Neural cell (in vitro differentiated cells): ENCODE results near the gene NGF. TPM values are rescaled to one million over a fixed set of nuclear protein-coding genes. Genes with fewer than 3 reads are reported as not detected.

Experiments used
- H2AFZ ChIP-seq: fragments of 200-600, 300-800 bp; sonication (generic), shearing (Covaris generic); 2 replicates; pipeline ENCODE4 v1.6.0; 2014; ENCODE audit warnings: low read depth, mild to moderate bottlenecking, antibody characterized with exemption, low read length, moderate library complexity
- H3F3A ChIP-seq: fragments of 200-600 bp; shearing (Covaris generic); 2 replicates; pipeline ENCODE4 v1.6.1; 2016; ENCODE audit warnings: mild to moderate bottlenecking, moderate library complexity, mixed read lengths, antibody characterized with exemption, low read length; ENCODE audit not compliant: insufficient read depth, poor library complexity, severe bottlenecking
- H3K27ac ChIP-seq: fragments of 200-600, 300-800 bp; sonication (generic), shearing (Covaris generic); 2 replicates; pipeline ENCODE4 v1.5.1; 2014; ENCODE audit warnings: mild to moderate bottlenecking, low read length, moderate library complexity
- H3K27me3 ChIP-seq: fragments of 300-800, 200-600 bp; sonication (generic), shearing (Covaris generic); 2 replicates; pipeline ENCODE4 v1.6.0; 2014; ENCODE audit warnings: mild to moderate bottlenecking, low read depth, low read length, moderate library complexity; ENCODE audit not compliant: insufficient read depth
- H3K36me3 ChIP-seq: fragments of 300-800, 200-600 bp; sonication (generic), shearing (Covaris generic); 2 replicates; pipeline ENCODE4 v1.5.1; 2014; ENCODE audit warnings: mild to moderate bottlenecking, antibody characterized with exemption, low read length, moderate library complexity; ENCODE audit not compliant: insufficient read depth
- H3K4me2 ChIP-seq: fragments of 300-800, 200-600 bp; sonication (generic), shearing (Covaris generic); 2 replicates; pipeline ENCODE4 v1.6.0; 2014; ENCODE audit warnings: mild to moderate bottlenecking, low read length
- H3K4me3 ChIP-seq: fragments of 300-800, 200-600 bp; sonication (generic), shearing (Covaris generic); 2 replicates; pipeline ENCODE4 v1.5.1; 2014; ENCODE audit warnings: mild to moderate bottlenecking, low read length, moderate library complexity
- H3K79me2 ChIP-seq: fragments of 200-600 bp; shearing (Covaris generic); replicated peaks from 2 replicates; pipeline ENCODE4 v1.6.0; 2014; ENCODE audit warnings: mild to moderate bottlenecking, low read length, moderate library complexity; ENCODE audit not compliant: insufficient read depth
- H3K9ac ChIP-seq: fragments of 300-800, 200-600 bp; sonication (generic), shearing (Covaris generic); 2 replicates; pipeline ENCODE4 v1.6.1; 2016; ENCODE audit warnings: mild to moderate bottlenecking, low read length, mixed read lengths
- H3K9me2 ChIP-seq: fragments of 200-600 bp; shearing (Covaris generic); 2 replicates; pipeline ENCODE4 v1.6.1; 2016; ENCODE audit warnings: mild to moderate bottlenecking, low read length, mixed read lengths; ENCODE audit not compliant: insufficient read depth
- H3K9me3 ChIP-seq: fragments of 200-600, 300-800 bp; sonication (generic), shearing (Covaris generic); 2 replicates; pipeline ENCODE4 v1.6.1; 2016; ENCODE audit warnings: mild to moderate bottlenecking, mixed run types, low read length, moderate library complexity, mixed read lengths
- H4K20me1 ChIP-seq: fragments of 200-600 bp; shearing (Covaris generic); 2 replicates; pipeline ENCODE4 v1.6.1; 2016; ENCODE audit warnings: mild to moderate bottlenecking, mixed run types; ENCODE audit not compliant: insufficient read depth
- EP300 ChIP-seq: fragments of 450-650 bp; conservative IDR thresholded peaks from 2 replicates; pipeline ENCODE4 v1.6.1; 2014; ENCODE audit warnings: antibody characterized with exemption, mild to moderate bottlenecking, moderate library complexity; ENCODE audit not compliant: poor library complexity, severe bottlenecking
- EZH2 ChIP-seq: fragments of 200-600, 300-800 bp; shearing (Covaris generic), sonication (generic); IDR thresholded peaks from 2 replicates; pipeline ENCODE4 v1.6.1; 2014; ENCODE audit warnings: antibody characterized with exemption, low read length, borderline replicate concordance, mild to moderate bottlenecking; ENCODE audit not compliant: insufficient read depth, poor library complexity, severe bottlenecking
- MXI1 ChIP-seq: fragments of 450-650 bp; conservative IDR thresholded peaks from 2 replicates; pipeline ENCODE4 v1.6.1; 2014; ENCODE audit warnings: antibody characterized with exemption, mild to moderate bottlenecking; ENCODE audit not compliant: poor library complexity, severe bottlenecking
- POLR2AphosphoS5 ChIP-seq: IDR thresholded peaks from 2 replicates; pipeline ENCODE4 v1.6.1; 2012
- RAD21 ChIP-seq: fragments of 450-650 bp; conservative IDR thresholded peaks from 2 replicates; pipeline ENCODE4 v1.6.1; 2014; ENCODE audit warnings: antibody characterized with exemption, mild to moderate bottlenecking, moderate library complexity
- SMC3 ChIP-seq: fragments of 450-650 bp; conservative IDR thresholded peaks from 2 replicates; pipeline ENCODE4 v1.6.1; 2014; ENCODE audit warnings: antibody characterized with exemption, mild to moderate bottlenecking, moderate library complexity; ENCODE audit not compliant: poor library complexity
- TAF1 ChIP-seq: IDR thresholded peaks from 2 replicates; pipeline ENCODE4 v1.6.1; 2012; ENCODE audit warnings: low read depth
- polyA plus RNA-seq: library from polyadenylated mRNA; depleted of rRNA; stranded (reverse); fragments of >200 nt; gene quantifications from 2 replicates; pipeline ENCODE4 v1.2.3, GENCODE V29; 2014
- TF ChIP-seq, protein P1 (sequence below): fragments of 450-650 bp; IDR thresholded peaks from 2 replicates; pipeline ENCODE4 v1.5.1; 2014; ENCODE audit warnings: antibody characterized with exemption, mild to moderate bottlenecking, moderate library complexity; ENCODE audit not compliant: poor library complexity, severe bottlenecking
- TF ChIP-seq, protein P2 (sequence below): IDR thresholded peaks from 2 replicates; pipeline ENCODE4 v1.6.1; 2012; ENCODE audit warnings: borderline replicate concordance

NGF gene
- polyA plus RNA-seq, 1 donor from 2014 or later, result not detected

DNA sequence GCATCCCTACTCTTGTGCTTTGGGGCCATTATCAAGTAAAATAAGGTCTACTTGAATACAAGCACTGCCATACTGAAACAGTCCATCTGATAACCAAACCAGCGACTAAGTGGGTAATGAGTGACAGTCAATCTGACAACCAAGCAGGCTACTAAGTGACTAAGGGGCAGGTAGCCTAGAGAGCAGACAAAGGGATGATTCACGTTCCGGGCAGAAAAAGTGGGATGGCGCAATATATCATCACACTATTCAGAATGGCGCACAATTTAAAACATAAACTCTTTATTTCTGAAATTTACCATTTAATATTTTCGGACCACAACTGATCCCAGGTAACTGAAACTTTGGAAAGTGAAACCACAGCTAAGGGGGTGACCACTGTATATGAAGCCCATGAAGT lies 17.7 kb downstream of the NGF start:
- Histone ChIP-seq H3K9me3 (no peaks in the 10 kb centered on the region), H2AFZ (no peak overlapping the region), H3K27ac (no peak overlapping the region), H3K27me3 (no peaks in the 10 kb centered on the region), H3K4me3 (no peak overlapping the region), H4K20me1 (no peaks in the 10 kb centered on the region), H3K4me2 (no peak overlapping the region), H3K9me2 (no peaks in the 10 kb centered on the region), H3K9ac (no peak overlapping the region), H3K79me2 (no peaks in the 10 kb centered on the region), H3K36me3 (no peaks in the 10 kb centered on the region), H3F3A (no peaks in the 10 kb centered on the region)
- TF ChIP-seq TAF1 (no peak), POLR2AphosphoS5 (no peak)
- TF ChIP-seq, protein P1, sequence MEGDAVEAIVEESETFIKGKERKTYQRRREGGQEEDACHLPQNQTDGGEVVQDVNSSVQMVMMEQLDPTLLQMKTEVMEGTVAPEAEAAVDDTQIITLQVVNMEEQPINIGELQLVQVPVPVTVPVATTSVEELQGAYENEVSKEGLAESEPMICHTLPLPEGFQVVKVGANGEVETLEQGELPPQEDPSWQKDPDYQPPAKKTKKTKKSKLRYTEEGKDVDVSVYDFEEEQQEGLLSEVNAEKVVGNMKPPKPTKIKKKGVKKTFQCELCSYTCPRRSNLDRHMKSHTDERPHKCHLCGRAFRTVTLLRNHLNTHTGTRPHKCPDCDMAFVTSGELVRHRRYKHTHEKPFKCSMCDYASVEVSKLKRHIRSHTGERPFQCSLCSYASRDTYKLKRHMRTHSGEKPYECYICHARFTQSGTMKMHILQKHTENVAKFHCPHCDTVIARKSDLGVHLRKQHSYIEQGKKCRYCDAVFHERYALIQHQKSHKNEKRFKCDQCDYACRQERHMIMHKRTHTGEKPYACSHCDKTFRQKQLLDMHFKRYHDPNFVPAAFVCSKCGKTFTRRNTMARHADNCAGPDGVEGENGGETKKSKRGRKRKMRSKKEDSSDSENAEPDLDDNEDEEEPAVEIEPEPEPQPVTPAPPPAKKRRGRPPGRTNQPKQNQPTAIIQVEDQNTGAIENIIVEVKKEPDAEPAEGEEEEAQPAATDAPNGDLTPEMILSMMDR, result no peak

DNA sequence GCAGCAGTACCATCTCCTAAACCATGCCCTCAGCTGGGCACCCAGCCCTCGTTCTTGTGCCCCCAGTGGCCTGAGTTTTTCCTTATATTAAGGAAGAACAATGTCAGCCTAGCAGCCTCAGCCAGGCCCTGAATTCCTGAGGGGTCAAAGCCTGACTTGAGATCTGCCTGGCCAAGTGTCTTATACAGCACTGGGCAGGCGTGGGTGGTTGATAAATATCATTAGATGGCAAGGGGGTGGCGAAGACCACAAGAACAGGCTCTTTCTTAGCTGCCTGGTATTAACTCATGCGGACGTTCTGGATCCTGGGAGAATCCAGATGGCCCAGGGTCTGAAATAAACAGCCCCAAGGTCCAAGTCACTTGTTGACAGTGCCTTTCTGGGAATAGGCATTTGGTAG lies 18.3 kb downstream of the NGF start:
- Histone ChIP-seq H4K20me1 (no peaks in the 10 kb centered on the region), H3K4me2 (no peak overlapping the region), H3K9me3 (no peaks in the 10 kb centered on the region), H3K27me3 (no peaks in the 10 kb centered on the region), H3F3A (no peaks in the 10 kb centered on the region), H3K36me3 (no peaks in the 10 kb centered on the region), H3K9ac (no peak overlapping the region), H3K4me3 (no peak overlapping the region), H3K9me2 (no peaks in the 10 kb centered on the region), H2AFZ (no peak overlapping the region), H3K27ac (no peak overlapping the region), H3K79me2 (no peaks in the 10 kb centered on the region)
- TF ChIP-seq EP300 (no peak), POLR2AphosphoS5 (no peak), MXI1 (no peak), TAF1 (no peak), RAD21 (no peak), EZH2 (no peak), SMC3 (no peak)
- TF ChIP-seq, protein P2, sequence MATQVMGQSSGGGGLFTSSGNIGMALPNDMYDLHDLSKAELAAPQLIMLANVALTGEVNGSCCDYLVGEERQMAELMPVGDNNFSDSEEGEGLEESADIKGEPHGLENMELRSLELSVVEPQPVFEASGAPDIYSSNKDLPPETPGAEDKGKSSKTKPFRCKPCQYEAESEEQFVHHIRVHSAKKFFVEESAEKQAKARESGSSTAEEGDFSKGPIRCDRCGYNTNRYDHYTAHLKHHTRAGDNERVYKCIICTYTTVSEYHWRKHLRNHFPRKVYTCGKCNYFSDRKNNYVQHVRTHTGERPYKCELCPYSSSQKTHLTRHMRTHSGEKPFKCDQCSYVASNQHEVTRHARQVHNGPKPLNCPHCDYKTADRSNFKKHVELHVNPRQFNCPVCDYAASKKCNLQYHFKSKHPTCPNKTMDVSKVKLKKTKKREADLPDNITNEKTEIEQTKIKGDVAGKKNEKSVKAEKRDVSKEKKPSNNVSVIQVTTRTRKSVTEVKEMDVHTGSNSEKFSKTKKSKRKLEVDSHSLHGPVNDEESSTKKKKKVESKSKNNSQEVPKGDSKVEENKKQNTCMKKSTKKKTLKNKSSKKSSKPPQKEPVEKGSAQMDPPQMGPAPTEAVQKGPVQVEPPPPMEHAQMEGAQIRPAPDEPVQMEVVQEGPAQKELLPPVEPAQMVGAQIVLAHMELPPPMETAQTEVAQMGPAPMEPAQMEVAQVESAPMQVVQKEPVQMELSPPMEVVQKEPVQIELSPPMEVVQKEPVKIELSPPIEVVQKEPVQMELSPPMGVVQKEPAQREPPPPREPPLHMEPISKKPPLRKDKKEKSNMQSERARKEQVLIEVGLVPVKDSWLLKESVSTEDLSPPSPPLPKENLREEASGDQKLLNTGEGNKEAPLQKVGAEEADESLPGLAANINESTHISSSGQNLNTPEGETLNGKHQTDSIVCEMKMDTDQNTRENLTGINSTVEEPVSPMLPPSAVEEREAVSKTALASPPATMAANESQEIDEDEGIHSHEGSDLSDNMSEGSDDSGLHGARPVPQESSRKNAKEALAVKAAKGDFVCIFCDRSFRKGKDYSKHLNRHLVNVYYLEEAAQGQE, result no peak
- TF ChIP-seq, protein P1, result no peak
